ENCODE measurements around the gene STK32C.
"Not testable (repeated sequence)": the region's sequence is repeated elsewhere in the genome, so short reads cannot be mapped to it uniquely, and the experiment has no call there.

Gene STK32C

GRCh38 chr10:132273966-132274365, 33.8 kb downstream of the STK32C start:
- H3K4me3 ChIP-seq (ENCODE audit: low read depth in 1 of 2, low read length in 2 of 2), result no peak overlapping the region
- no peak overlapping the region for H3K9ac ChIP-seq (ENCODE audit: low read length)
- H3K27me3 ChIP-seq (ENCODE audit: control insufficient read depth in 1 of 2, insufficient read depth in 2 of 2, low read length in 2 of 2), result no peaks in the 10 kb centered on the region
- H3K4me1 ChIP-seq (ENCODE audit: insufficient read depth, low read length), result peaks cover 18% of the 10 kb centered on the region
- no peak overlapping the region for H3K27ac ChIP-seq (ENCODE audit: low read depth, low read length)
- H3K9me3 ChIP-seq (ENCODE audit: low read length), result no peaks in the 10 kb centered on the region
- no peaks in the 10 kb centered on the region for H3K36me3 ChIP-seq (ENCODE audit: insufficient read depth, low read length)

GRCh38 chr10:132273304-132273944, 34.3 kb downstream of the STK32C start:
- H3K27me3 ChIP-seq (ENCODE audit: control insufficient read depth in 1 of 2, insufficient read depth in 2 of 2, low read length in 2 of 2), result no peaks in the 10 kb centered on the region
- H3K27ac ChIP-seq (ENCODE audit: low read depth, low read length), result no peak overlapping the region
- no peak overlapping the region for H3K4me3 ChIP-seq (ENCODE audit: low read depth in 1 of 2, low read length in 2 of 2)
- no peaks in the 10 kb centered on the region for H3K9me3 ChIP-seq (ENCODE audit: low read length)
- no peaks in the 10 kb centered on the region for H3K36me3 ChIP-seq (ENCODE audit: insufficient read depth, low read length)
- peaks cover 18% of the 10 kb centered on the region for H3K4me1 ChIP-seq (ENCODE audit: insufficient read depth, low read length)
- H3K9ac ChIP-seq (ENCODE audit: low read length), result no peak overlapping the region

- H3K27me3 ChIP-seq (ENCODE audit: control insufficient read depth in 1 of 2, insufficient read depth in 2 of 2, low read length in 2 of 2), result no peaks in the 10 kb centered on the region
- peak overlapping the region; percentile 36 for H3K27ac ChIP-seq (ENCODE audit: low read depth, low read length)
- H3K4me3 ChIP-seq (ENCODE audit: low read depth in 1 of 2, low read length in 2 of 2), result no peak overlapping the region
- H3K9ac ChIP-seq (ENCODE audit: low read length), result no peak overlapping the region
- no peaks in the 10 kb centered on the region for H3K9me3 ChIP-seq (ENCODE audit: low read length)
- peaks cover 18% of the 10 kb centered on the region for H3K4me1 ChIP-seq (ENCODE audit: insufficient read depth, low read length)
- H3K36me3 ChIP-seq (ENCODE audit: insufficient read depth, low read length), result no peaks in the 10 kb centered on the region
Measured at GRCh38 chr10:132272231-132272971, 35.3 kb downstream of the STK32C start.

GRCh38 chr10:132271458-132272230, 36.1 kb downstream of the STK32C start:
- no peaks in the 10 kb centered on the region for H3K9me3 ChIP-seq (ENCODE audit: low read length)
- H3K9ac ChIP-seq (ENCODE audit: low read length), result no peak overlapping the region
- H3K27ac ChIP-seq (ENCODE audit: low read depth, low read length), result peak overlapping the region; percentile 36
- H3K4me1 ChIP-seq (ENCODE audit: insufficient read depth, low read length), result peaks cover 18% of the 10 kb centered on the region
- no peak overlapping the region for H3K4me3 ChIP-seq (ENCODE audit: low read depth in 1 of 2, low read length in 2 of 2)
- H3K27me3 ChIP-seq (ENCODE audit: control insufficient read depth in 1 of 2, insufficient read depth in 2 of 2, low read length in 2 of 2), result no peaks in the 10 kb centered on the region
- no peaks in the 10 kb centered on the region for H3K36me3 ChIP-seq (ENCODE audit: insufficient read depth, low read length)

GRCh38 chr10:132270721-132271457, 36.9 kb downstream of the STK32C start:
- Histone ChIP-seq H3K27ac (ENCODE audit: low read depth, low read length) (no peak overlapping the region), H3K36me3 (ENCODE audit: insufficient read depth, low read length) (no peaks in the 10 kb centered on the region), H3K4me1 (ENCODE audit: insufficient read depth, low read length) (peaks cover 22% of the 10 kb centered on the region), H3K27me3 (ENCODE audit: control insufficient read depth in 1 of 2, insufficient read depth in 2 of 2, low read length in 2 of 2) (no peaks in the 10 kb centered on the region), H3K9ac (ENCODE audit: low read length) (no peak overlapping the region), H3K9me3 (ENCODE audit: low read length) (no peaks in the 10 kb centered on the region), H3K4me3 (ENCODE audit: low read depth in 1 of 2, low read length in 2 of 2) (no peak overlapping the region)

GRCh38 chr10:132270256-132270655, 37.5 kb downstream of the STK32C start:
- H3K36me3 ChIP-seq (ENCODE audit: insufficient read depth, low read length), result no peaks in the 10 kb centered on the region
- H3K9ac ChIP-seq (ENCODE audit: low read length), result no peak overlapping the region
- H3K4me3 ChIP-seq (ENCODE audit: low read depth in 1 of 2, low read length in 2 of 2), result no peak overlapping the region
- no peaks in the 10 kb centered on the region for H3K9me3 ChIP-seq (ENCODE audit: low read length)
- H3K27ac ChIP-seq (ENCODE audit: low read depth, low read length), result no peak overlapping the region
- H3K4me1 ChIP-seq (ENCODE audit: insufficient read depth, low read length), result peaks cover 28% of the 10 kb centered on the region
- no peaks in the 10 kb centered on the region for H3K27me3 ChIP-seq (ENCODE audit: control insufficient read depth in 1 of 2, insufficient read depth in 2 of 2, low read length in 2 of 2)

- Histone ChIP-seq H3K4me1 (ENCODE audit: insufficient read depth, low read length) (peaks cover 28% of the 10 kb centered on the region), H3K4me3 (ENCODE audit: low read depth in 1 of 2, low read length in 2 of 2) (no peak overlapping the region), H3K9me3 (ENCODE audit: low read length) (no peaks in the 10 kb centered on the region), H3K27me3 (ENCODE audit: control insufficient read depth in 1 of 2, insufficient read depth in 2 of 2, low read length in 2 of 2) (no peaks in the 10 kb centered on the region), H3K9ac (ENCODE audit: low read length) (no peak overlapping the region), H3K27ac (ENCODE audit: low read depth, low read length) (no peak overlapping the region), H3K36me3 (ENCODE audit: insufficient read depth, low read length) (no peaks in the 10 kb centered on the region)
Measured at GRCh38 chr10:132269266-132270230, 38.2 kb downstream of the STK32C start.

- not testable (repeated sequence) for H3K27ac ChIP-seq (ENCODE audit: low read depth, low read length); H3K9ac ChIP-seq (ENCODE audit: low read length); H3K4me3 ChIP-seq (ENCODE audit: low read depth in 1 of 2, low read length in 2 of 2); H3K36me3 ChIP-seq (ENCODE audit: insufficient read depth, low read length); H3K27me3 ChIP-seq (ENCODE audit: control insufficient read depth in 1 of 2, insufficient read depth in 2 of 2, low read length in 2 of 2); H3K9me3 ChIP-seq (ENCODE audit: low read length)
- peaks cover 27% of the 10 kb centered on the region for H3K4me1 ChIP-seq (ENCODE audit: insufficient read depth, low read length)
Measured at GRCh38 chr10:132267916-132268315, 39.8 kb downstream of the STK32C start.

- H3K27ac ChIP-seq (ENCODE audit: low read depth, low read length), result no peak overlapping the region
- no peaks in the 10 kb centered on the region for H3K36me3 ChIP-seq (ENCODE audit: insufficient read depth, low read length)
- no peak overlapping the region for H3K9ac ChIP-seq (ENCODE audit: low read length)
- H3K4me3 ChIP-seq (ENCODE audit: low read depth in 1 of 2, low read length in 2 of 2), result no peak overlapping the region
- no peaks in the 10 kb centered on the region for H3K9me3 ChIP-seq (ENCODE audit: low read length)
- H3K4me1 ChIP-seq (ENCODE audit: insufficient read depth, low read length), result peaks cover 14% of the 10 kb centered on the region
- no peaks in the 10 kb centered on the region for H3K27me3 ChIP-seq (ENCODE audit: control insufficient read depth in 1 of 2, insufficient read depth in 2 of 2, low read length in 2 of 2)
Measured at GRCh38 chr10:132266594-132267161, 41.1 kb downstream of the STK32C start.

- Histone ChIP-seq H3K4me1 (ENCODE audit: insufficient read depth, low read length) (peaks cover 11% of the 10 kb centered on the region), H3K9me3 (ENCODE audit: low read length) (no peaks in the 10 kb centered on the region), H3K36me3 (ENCODE audit: insufficient read depth, low read length) (no peaks in the 10 kb centered on the region), H3K27me3 (ENCODE audit: control insufficient read depth in 1 of 2, insufficient read depth in 2 of 2, low read length in 2 of 2) (no peaks in the 10 kb centered on the region), H3K27ac (ENCODE audit: low read depth, low read length) (peak overlapping the region; percentile 62), H3K4me3 (ENCODE audit: low read depth in 1 of 2, low read length in 2 of 2) (no peak overlapping the region), H3K9ac (ENCODE audit: low read length) (no peak overlapping the region)
Measured at GRCh38 chr10:132265890-132266496, 41.8 kb downstream of the STK32C start.
